Smooth muscle cell (in vitro differentiated cells): Measurements from ENCODE around the gene EXT2. TPM values are rescaled to one million over a fixed set of nuclear protein-coding genes. Genes with fewer than 3 reads are reported as not detected.

Source experiments
- DNase-seq: peaks from one replicate; lab custom pipeline; 2025; ENCODE audit not compliant: unreplicated experiment; lab: John Stamatoyannopoulos, UW
- H2AFZ ChIP-seq: fragments of 200-600 bp; sonication (generic); 2 replicates; pipeline ENCODE4 v1.6.0; 2016; ENCODE audit warnings: antibody characterized with exemption, low read depth, mild to moderate bottlenecking
- H3F3A ChIP-seq: fragments of 200-600 bp; sonication (generic); 2 replicates; pipeline ENCODE4 v1.6.0; 2017; ENCODE audit warnings: antibody characterized with exemption, low read depth
- H3K27ac ChIP-seq: fragments of 200-600 bp; sonication (generic); 2 replicates; pipeline ENCODE4 v1.5.1; 2016; ENCODE audit warnings: low read depth, mild to moderate bottlenecking
- H3K27me3 ChIP-seq: fragments of 200-600 bp; sonication (generic); 2 replicates; pipeline ENCODE4 v1.6.1; 2016; ENCODE audit warnings: low read depth, mild to moderate bottlenecking
- H3K36me3 ChIP-seq: fragments of 200-600 bp; sonication (generic); 2 replicates; pipeline ENCODE4 v1.5.1; 2016; ENCODE audit warnings: low read depth
- H3K4me1 ChIP-seq: fragments of 200-600 bp; sonication (generic); 2 replicates; pipeline ENCODE4 v1.5.1; 2016; ENCODE audit warnings: low read depth
- H3K4me2 ChIP-seq: fragments of 200-600 bp; sonication (generic); 2 replicates; pipeline ENCODE4 v1.6.0; 2016; ENCODE audit warnings: mild to moderate bottlenecking
- H3K4me3 ChIP-seq: fragments of 200-600 bp; sonication (generic); 2 replicates; pipeline ENCODE4 v1.5.1; 2016; ENCODE audit warnings: mild to moderate bottlenecking
- H3K79me2 ChIP-seq: fragments of 200-600 bp; sonication (generic); 2 replicates; pipeline ENCODE4 v1.6.0; 2016; ENCODE audit warnings: low read depth, mild to moderate bottlenecking
- H3K9ac ChIP-seq: fragments of 200-600 bp; sonication (generic); 2 replicates; pipeline ENCODE4 v1.6.0; 2016; ENCODE audit warnings: low read depth
- H3K9me3 ChIP-seq: fragments of 200-600 bp; sonication (generic); replicated peaks from 2 replicates; pipeline ENCODE4 v1.5.1; 2016; ENCODE audit warnings: low read depth
- H4K20me1 ChIP-seq: fragments of 200-600 bp; sonication (generic); 2 replicates; pipeline ENCODE4 v1.6.0; 2016; ENCODE audit warnings: low read depth
- WGBS: methylation state at CpG from one replicate; pipeline ENCODE4 v1.1.7; 2016; ENCODE audit warnings: low lambda C conversion rate; 5-methylcytosine and 5-hydroxymethylcytosine counted together
- polyA plus RNA-seq: library from polyadenylated mRNA; unstranded; fragments of >200 nt; fragmentation: Nextera tagmentation; extraction: Ambion mirVana; gene quantifications from 2 replicates; pipeline ENCODE4 v1.2.1, GENCODE V29; 2016
- total RNA-seq: library from RNA; depleted of rRNA; stranded (reverse); fragments of >200 nt; gene quantifications from 2 replicates; pipeline ENCODE4 v1.2.3, GENCODE V29; 2014
- TF ChIP-seq, protein P1 (sequence below): fragments of 200-600 bp; sonication (generic); IDR thresholded peaks from 2 replicates; pipeline ENCODE4 v1.5.1; 2017; ENCODE audit warnings: borderline replicate concordance, mild to moderate bottlenecking, antibody characterized with exemption; ENCODE audit not compliant: insufficient read depth, poor library complexity, severe bottlenecking

Gene EXT2
- total and polyA plus RNA-seq, 2 experiments from 2014 or later: 87.6 to 144 TPM

- no peaks in the 10 kb centered on the region for H3K36me3 ChIP-seq
- no peaks in the 10 kb centered on the region for H3F3A ChIP-seq
- H2AFZ ChIP-seq: no peak overlapping the region
- no peaks in the 10 kb centered on the region for H3K9me3 ChIP-seq
- H3K27me3 ChIP-seq: no peaks in the 10 kb centered on the region
- WGBS: 94% methylated on average over 8 of the region's 8 CpGs
- no peak overlapping the region for H3K9ac ChIP-seq
- no peaks in the 10 kb centered on the region for H3K4me1 ChIP-seq
- H3K4me2 ChIP-seq: no peak overlapping the region
- DNase-seq: no peak
- H3K27ac ChIP-seq: no peak overlapping the region
- no peaks in the 10 kb centered on the region for H4K20me1 ChIP-seq
- H3K79me2 ChIP-seq: no peaks in the 10 kb centered on the region
- H3K4me3 ChIP-seq: no peak overlapping the region
- TF ChIP-seq, protein P1, sequence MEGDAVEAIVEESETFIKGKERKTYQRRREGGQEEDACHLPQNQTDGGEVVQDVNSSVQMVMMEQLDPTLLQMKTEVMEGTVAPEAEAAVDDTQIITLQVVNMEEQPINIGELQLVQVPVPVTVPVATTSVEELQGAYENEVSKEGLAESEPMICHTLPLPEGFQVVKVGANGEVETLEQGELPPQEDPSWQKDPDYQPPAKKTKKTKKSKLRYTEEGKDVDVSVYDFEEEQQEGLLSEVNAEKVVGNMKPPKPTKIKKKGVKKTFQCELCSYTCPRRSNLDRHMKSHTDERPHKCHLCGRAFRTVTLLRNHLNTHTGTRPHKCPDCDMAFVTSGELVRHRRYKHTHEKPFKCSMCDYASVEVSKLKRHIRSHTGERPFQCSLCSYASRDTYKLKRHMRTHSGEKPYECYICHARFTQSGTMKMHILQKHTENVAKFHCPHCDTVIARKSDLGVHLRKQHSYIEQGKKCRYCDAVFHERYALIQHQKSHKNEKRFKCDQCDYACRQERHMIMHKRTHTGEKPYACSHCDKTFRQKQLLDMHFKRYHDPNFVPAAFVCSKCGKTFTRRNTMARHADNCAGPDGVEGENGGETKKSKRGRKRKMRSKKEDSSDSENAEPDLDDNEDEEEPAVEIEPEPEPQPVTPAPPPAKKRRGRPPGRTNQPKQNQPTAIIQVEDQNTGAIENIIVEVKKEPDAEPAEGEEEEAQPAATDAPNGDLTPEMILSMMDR: no peak
Observed at GRCh38 chr11:44072757-44073658, 22.5 kb upstream of the EXT2 start.

DNA sequence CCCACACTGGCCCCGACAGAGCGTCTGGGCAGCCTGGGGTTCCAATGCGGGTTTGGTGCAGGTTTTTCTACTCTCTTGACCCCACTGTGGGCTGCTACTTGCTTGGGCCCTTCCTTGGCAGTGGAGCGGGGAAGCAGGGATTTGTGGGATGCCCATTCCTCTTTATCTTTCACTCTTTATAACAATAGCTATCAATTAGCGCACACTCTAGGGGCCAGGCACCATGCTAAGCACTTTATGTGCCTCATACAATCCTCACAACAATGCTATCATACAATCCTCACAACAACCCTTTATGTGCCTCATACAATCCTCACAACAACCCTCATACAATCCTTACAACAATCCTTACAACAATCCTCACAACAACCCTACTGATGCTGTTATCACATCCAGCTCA lies 16.7 kb upstream of the EXT2 start:
- H2AFZ ChIP-seq: no peak overlapping the region
- H3K27ac ChIP-seq: no peak overlapping the region
- no peaks in the 10 kb centered on the region for H3K4me1 ChIP-seq
- H3K79me2 ChIP-seq: no peaks in the 10 kb centered on the region
- H3K27me3 ChIP-seq: no peaks in the 10 kb centered on the region
- 98% methylated on average over 5 of the region's 5 CpGs for WGBS
- H4K20me1 ChIP-seq: no peaks in the 10 kb centered on the region
- no peak overlapping the region for H3K4me3 ChIP-seq
- H3K9ac ChIP-seq: no peak overlapping the region
- no peak overlapping the region for H3K4me2 ChIP-seq
- TF ChIP-seq, protein P1: no peak
- DNase-seq: no peak
- no peaks in the 10 kb centered on the region for H3F3A ChIP-seq
- no peaks in the 10 kb centered on the region for H3K9me3 ChIP-seq
- no peaks in the 10 kb centered on the region for H3K36me3 ChIP-seq

DNA sequence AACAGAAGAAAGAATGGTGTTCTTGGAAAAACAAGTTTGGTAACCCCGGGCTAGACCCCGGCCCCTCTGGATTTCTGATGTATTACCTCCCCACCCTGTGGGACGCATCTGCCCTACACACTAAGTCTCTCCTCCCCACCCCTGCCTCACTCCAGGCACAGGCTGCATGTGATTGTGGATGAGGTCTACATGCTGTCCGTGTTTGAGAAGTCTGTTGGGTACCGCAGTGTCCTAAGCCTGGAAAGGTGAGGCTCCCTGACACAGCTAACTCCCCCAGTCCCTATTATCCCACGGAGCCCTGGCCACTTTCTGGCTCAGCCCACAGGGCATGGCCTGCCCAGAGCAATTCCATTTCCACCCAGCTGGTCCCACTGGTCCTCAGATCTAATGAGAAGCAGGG lies 16.1 kb upstream of the EXT2 start:
- Histone ChIP-seq H3K36me3 (no peaks in the 10 kb centered on the region), H3K27ac (no peak overlapping the region), H3K79me2 (no peaks in the 10 kb centered on the region), H2AFZ (no peak overlapping the region), H3F3A (no peaks in the 10 kb centered on the region), H3K4me1 (no peaks in the 10 kb centered on the region), H3K9me3 (no peaks in the 10 kb centered on the region), H3K4me2 (no peak overlapping the region), H3K9ac (no peak overlapping the region), H3K27me3 (no peaks in the 10 kb centered on the region), H3K4me3 (no peak overlapping the region), H4K20me1 (no peaks in the 10 kb centered on the region)
- 80% methylated on average over 6 of the region's 6 CpGs for WGBS
- no peak for DNase-seq
- TF ChIP-seq, protein P1: no peak

DNA sequence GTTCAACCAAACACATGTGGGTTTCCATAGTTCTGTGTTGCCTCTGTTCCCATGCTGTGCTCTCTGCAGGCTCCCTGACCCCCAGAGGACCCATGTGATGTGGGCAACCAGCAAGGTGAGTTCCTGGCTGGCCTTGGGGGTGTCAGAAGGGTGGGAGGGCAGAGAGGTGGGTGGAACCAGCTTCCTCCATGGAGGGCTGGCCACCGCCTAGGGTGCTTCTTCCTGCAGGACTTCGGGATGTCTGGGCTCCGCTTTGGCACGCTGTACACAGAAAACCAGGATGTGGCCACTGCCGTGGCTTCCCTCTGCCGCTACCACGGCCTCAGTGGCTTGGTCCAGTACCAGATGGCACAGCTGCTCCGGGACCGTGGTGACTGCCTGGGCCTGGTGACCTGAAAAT lies 14.5 kb upstream of the EXT2 start:
- Histone ChIP-seq H4K20me1 (no peaks in the 10 kb centered on the region), H3K9ac (no peak overlapping the region), H3K27me3 (no peaks in the 10 kb centered on the region), H2AFZ (no peak overlapping the region), H3K9me3 (no peaks in the 10 kb centered on the region), H3K79me2 (no peaks in the 10 kb centered on the region), H3K27ac (no peak overlapping the region), H3K36me3 (no peaks in the 10 kb centered on the region), H3K4me1 (no peaks in the 10 kb centered on the region), H3K4me2 (no peak overlapping the region), H3F3A (no peaks in the 10 kb centered on the region), H3K4me3 (no peak overlapping the region)
- no peak for DNase-seq
- 94% methylated on average over 9 of the region's 9 CpGs for WGBS
- TF ChIP-seq, protein P1: no peak
